Hippocampal formation (tissue), 2 donors: ENCODE results near the gene SRGAP2B.
"Not testable (repeated sequence)": the region's sequence is repeated elsewhere in the genome, so short reads cannot be mapped to it uniquely, and the experiment has no call there.

Experiments used
- DNase-seq, 2 donors: peaks; one replicate each; lab custom pipeline; 2025; lab: John Stamatoyannopoulos, UW

The SRGAP2B gene

DNA sequence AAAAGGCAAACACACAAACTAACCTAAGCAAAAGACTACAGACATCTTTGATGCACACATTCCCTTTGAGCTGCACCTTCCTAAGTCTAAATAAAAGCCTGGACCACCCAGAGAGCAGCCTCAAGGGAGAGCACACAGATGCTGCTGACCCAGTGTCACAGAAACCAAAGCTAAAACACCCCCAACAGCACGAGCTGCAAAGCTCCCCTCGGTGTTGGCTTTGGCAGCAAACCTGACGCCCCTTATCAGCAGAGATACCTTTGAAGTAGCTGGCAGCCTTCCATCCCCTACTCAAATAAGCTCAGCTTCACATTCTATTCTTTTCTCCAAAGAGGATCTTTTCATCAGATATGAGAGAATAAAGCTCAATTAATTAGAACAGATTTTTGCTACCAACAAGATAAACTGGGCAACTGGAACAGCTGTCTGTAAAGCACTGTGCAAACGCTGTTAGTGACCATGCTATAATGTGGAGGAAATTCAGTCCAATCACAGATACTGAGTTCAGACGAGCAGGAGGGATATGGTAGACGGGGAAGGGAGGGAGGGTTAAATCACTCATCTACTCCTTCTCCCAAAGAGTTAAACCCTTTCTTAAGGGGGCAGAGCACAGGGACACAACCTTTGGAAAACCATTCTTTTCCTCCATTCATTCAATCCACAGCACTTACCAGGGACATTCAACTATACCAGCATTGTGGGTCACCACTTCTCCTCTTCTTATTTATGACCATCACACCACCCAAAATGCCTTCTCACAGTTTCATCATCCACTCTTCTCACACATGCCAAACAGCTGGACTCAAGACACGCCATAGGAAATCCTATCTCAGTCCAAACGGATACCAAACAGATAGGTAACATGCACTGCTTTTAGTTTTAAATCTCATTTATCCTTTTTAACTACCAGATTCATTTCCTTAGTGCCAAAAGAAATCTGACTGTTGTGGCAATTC lies 148.3 kb downstream of the SRGAP2B start:
- DNase-seq, result not testable (repeated sequence)

DNA sequence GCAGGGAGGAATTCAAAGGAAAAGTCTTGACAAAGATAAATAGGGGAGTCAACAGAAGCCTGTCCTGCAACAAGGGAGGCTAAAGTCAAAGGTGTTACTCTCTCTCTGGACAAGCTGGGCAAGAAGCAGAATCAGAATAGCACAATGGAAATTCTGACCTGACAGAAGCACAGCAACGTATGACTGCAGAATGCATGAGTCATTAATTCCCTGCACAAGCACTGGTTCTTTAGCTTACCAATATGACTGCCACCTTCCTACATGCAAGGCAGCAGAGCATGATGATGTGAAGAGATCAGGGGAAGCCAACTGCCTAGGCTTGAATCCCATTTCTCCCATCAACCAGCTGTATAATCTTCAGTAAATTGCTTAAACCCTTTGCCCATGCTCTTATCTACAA lies 153.4 kb downstream of the SRGAP2B start:
- DNase-seq, result not testable (repeated sequence)

DNA sequence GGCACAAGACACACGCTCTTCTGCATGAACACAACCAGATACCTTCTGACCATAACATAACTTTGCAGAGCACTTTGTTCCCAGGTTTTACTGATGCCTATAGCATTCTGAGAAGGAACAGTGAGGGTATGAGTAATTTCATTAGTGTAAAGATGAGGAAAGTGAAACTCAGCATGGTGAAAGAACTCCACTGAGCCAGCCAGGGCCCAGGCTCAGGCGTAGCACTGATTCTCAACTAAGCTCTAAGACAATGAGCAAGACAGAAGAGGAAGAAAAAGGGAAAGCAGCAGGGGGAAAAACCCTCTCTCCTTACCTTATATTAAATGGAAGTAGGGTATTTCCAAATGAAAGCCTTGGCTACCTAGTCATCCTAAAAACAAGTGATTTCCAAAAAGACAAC lies 155.1 kb downstream of the SRGAP2B start:
- not testable (repeated sequence) for DNase-seq

DNA sequence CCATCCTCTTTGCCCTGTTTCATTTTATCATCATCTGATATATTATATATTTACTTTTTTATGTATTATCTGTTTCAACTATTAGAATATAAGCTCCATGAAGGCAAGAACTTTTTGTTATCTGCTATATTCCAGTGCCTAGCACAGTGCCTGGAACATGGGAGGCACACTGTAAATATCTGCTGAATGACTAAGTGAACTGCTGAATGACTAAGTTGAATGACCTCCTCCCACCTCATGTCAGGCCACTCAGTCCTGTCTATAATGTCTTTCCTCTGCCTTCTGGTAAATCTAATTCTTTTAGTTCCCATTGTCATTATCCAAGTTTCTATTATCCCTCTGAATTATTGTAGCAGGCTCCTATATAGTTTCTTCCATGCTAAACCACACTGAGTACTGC lies 156.5 kb downstream of the SRGAP2B start:
- not testable (repeated sequence) for DNase-seq

DNA sequence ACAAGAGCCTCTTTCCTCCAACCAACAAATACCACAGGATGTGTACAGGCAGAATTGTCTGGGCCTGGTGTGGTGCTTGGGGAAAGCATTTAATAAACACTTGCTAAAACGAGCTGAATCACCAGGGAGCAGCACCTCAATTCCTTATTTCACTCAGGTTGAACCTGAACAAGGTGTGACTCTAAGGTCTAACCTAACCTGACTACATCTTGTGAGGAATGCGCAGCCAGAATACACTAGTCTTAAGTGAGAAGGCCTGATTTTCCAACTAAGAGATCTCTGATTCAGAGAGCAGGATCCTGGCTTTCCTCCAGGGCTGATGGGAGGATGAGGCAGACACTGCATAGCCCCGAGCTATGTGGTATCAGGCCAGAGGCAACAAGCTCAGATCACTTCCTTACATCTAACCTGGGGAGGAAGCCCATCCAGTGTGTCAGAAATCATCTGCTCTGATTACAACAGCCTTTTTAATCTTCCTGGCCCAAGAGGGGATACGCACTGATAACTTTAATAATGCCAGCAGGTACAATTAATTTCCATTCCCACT lies 158.9 kb downstream of the SRGAP2B start:
- DNase-seq, result not testable (repeated sequence)

DNA sequence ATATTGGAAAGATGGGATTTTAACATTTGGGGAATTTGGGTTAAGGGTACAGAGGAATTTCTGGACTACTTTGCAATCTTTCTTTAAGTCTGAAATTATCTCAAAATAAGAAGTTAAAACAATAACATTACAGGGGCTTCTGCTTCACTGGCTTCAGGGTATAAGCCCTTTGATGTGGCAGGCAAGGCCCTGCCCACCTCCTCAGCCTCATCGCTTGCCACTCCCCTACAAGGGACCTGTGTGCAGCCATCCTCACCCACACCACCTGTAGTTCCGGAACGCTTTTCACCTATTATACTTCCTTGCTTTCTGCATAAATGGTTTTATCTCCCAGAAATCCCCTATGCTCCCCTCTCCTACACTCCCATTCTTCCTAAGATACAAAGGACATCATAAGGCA lies 159.8 kb downstream of the SRGAP2B start:
- DNase-seq, result not testable (repeated sequence)

DNA sequence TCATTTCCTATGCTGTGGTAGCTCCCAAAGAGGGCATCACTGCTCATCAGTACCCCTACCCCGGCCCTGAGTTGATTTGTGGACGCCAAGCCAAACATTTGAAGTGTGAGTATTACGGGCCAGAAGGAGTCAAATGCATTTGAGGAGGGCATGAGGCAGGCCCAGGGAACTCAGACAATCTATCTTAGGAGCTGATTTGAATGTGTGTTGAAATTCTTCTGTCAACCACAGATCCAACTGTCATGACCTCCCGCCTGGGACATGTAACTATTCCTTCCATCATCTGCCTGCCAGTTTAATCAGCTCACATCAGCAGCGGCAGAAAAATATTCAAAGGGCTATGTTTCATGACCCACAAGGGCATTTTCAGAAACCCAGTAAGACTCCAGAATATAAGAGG lies 162.1 kb downstream of the SRGAP2B start:
- DNase-seq, result not testable (repeated sequence)

DNA sequence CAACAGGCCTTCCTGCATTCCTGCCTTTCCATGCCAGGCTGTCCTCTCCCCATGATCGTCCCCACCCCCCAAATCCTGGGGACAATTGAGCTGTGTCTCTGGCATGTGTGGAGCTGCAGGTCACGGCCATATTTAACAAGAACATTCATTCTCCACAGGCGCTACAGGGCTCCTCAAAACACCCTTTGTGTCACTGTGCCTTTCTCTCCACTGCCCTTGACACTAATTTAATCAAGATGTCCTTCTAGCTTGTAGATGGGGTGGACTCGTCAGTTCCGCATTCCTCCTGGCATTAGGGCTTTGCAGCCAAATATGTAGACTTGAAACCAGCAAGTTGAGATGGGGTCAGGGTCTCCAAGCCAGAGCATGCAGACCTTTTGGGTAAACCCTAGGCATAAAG lies 163.0 kb downstream of the SRGAP2B start:
- DNase-seq, result not testable (repeated sequence)

DNA sequence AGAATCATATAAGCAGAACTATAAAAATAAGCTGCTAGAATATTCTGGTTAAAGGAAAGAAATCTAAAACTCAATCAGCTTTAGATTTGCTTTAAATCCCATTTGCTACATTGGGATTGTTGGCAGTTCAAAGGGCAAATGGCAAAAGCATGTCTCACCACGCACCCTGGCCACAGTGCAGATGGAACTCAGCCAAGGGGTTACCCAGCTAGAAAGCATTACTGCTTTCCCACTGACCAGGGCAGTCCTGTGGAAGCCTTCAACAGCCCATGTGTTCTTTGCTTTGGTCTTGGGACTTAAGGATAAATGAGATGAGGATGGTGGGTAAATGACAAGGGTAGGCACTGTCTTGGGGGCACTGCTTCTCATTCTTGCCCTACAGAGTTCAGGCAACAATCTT lies 163.6 kb downstream of the SRGAP2B start:
- DNase-seq, result not testable (repeated sequence)

DNA sequence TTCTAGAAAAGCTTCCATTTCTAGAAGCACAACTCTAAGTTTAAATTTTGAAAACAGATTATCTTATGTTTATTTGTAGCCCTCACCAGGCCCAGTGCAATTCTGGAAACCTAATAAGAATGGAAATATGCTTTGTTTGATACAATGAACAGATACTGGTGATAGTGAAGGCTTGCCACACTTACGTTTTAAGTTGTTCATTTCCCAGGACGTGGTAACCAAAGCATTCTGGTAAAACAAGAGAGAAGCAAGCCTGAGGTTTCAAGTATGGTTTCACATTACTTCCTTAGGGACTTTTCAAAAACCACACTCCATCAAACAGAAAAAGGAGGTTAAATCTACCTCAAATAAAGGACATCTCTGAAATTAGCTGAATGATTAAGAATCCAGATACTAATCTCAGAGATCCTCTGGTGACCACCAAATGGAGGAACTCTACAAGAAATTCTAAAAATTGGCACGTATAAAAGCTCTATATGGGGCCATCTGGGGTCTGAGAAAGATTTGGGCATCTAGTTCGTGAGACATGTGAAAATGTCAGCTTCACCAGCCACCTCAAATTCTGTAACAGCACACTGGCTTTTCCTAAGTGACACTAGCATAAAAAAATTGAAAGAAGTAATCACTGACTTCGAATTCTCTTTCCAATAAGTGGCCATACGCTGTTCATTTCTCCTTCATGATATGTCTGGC lies 164.9 kb downstream of the SRGAP2B start:
- not testable (repeated sequence) for DNase-seq

DNA sequence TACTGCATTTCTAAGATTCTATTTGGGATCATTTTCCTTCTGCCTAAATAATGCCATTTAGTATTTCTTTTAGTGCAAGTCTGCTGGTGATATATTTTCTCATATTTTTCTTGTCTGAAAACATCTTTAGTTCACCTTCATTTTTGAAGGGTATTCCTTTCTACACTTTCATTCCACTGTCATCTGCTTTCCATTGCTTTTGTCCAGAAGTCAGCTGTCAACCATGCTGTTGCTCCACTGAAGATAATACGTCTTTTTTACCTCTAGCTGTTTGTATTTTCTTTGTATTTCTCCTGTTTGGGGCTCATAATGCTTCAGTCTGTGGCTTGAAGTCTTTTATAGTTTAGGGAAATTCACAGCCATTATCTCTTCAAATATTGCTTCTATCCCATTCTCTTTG lies 167.8 kb downstream of the SRGAP2B start:
- not testable (repeated sequence) for DNase-seq

DNA sequence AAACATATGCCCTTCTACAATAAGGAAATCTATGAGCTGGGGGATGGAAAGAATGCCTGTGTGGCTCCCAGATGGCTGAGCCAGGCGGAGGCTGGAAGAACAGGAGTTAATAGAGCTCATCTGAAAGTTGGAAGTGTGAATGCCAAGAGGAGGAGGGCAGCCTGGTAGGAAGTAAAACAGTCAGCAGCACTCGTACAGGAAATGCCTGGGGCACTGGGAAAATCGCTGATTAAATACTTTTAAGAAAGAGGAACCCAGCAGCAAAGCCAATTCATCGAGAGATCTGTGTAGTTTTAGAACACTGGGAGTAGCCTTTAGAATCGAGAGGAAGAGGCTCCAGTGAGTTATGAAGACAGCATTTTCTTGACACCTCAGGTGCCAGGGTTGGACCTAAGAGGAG lies 171.5 kb downstream of the SRGAP2B start:
- DNase-seq, result not testable (repeated sequence)

DNA sequence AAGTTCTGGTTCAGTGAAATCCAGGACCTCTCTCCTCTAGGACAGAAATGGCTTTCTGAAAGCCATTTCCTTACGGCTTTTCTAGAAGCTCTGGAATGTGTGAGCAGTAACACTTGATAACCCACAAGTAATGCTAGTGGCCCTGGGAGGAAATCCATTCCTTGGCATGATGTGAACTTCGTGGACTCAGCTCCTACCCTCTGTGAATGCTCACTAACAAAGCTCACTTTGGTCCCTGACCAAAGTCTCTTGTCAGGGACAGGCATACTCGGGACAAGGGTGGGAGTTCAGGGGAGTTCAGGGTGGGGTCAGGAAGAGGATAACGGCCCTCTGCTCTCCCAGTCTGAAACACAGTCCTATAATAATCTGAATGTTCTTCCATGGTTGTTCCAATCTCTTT lies 172.3 kb downstream of the SRGAP2B start:
- DNase-seq, result not testable (repeated sequence)

DNA sequence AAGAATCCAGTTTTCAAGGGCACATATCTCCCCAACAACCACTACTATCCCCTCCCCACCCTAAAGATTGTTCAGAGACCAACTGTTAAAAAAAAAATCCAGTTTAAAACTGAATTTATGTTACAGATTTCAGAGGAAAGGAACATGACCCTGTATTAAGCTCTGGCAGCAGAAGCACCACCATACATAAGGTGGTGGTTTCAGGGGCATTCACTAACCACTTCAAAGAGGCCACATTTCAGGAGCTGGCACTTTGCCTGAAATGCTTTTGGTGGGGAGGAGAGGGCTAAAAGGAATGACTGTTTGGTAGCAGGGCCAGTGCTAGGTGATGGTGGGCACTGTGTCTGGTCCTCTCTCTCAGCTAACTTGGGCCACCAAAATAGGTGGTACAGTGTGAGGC lies 176.0 kb downstream of the SRGAP2B start:
- DNase-seq, result not testable (repeated sequence)

DNA sequence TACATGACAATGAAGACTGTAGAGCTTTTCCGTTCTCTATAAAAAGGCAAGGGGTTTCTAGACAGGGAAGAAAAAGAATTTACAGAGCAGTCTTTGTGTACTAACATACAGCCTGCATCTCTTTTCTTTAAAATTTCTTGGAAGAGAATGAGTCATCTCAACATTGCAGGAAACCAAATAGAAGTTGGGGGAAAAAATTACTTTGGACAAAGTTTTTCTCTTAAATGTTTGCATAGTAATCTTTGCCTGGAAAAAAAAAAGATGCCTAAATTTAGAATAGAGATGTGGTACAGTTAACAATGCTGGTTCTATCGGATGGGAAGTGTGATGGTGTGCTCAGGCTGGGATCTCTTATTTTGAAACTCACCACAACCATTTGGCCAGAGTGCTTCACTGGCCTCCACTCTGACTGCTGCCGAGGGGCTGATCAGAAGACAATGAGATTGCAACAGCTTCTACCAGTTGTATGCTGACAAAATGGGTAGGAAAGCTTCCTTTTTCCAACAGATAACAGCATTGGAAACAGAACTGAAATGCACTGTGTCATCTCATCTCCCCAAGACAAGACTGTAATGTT lies 177.0 kb downstream of the SRGAP2B start:
- not testable (repeated sequence) for DNase-seq

DNA sequence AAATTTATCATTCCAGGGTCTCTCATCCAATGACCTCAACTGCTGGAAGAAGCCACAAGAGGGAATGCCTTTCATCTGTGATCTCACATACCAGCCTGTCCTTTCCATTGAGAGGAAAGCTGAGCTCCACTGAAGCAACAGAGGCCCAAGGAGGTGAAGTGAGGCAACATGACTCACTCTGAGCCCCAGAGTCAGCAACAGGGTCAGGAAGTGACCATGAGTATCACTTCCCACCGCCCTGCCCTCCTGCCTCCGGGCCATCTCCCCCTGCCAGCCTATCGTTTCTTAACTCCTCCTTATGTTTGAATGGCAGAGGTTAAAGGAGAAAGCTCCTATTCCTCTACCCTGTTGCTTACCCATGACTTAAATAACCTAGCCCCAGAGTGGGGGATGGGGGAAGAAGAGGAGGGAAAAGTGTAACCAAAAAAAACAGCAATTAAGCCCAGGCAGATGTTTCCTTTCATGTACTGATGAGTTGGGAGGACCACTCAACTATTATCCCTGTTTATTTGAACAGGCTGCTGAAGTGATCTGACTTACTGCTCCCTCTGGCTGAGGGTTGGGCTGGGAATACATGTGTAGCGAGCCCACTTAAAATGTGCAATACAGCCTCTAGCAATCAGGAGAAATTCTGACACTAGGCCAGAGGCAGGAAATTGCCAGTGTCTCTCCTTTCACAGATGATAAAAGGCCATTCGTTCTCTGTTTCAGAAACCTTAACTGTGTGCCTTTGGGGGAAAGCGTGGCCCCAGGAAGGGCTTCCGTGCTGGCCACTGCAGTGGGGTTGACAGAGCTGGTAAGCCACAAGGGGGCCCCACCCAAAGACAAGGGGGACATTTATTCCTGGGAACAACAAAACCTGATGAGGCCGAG lies 177.7 kb downstream of the SRGAP2B start:
- not testable (repeated sequence) for DNase-seq

DNA sequence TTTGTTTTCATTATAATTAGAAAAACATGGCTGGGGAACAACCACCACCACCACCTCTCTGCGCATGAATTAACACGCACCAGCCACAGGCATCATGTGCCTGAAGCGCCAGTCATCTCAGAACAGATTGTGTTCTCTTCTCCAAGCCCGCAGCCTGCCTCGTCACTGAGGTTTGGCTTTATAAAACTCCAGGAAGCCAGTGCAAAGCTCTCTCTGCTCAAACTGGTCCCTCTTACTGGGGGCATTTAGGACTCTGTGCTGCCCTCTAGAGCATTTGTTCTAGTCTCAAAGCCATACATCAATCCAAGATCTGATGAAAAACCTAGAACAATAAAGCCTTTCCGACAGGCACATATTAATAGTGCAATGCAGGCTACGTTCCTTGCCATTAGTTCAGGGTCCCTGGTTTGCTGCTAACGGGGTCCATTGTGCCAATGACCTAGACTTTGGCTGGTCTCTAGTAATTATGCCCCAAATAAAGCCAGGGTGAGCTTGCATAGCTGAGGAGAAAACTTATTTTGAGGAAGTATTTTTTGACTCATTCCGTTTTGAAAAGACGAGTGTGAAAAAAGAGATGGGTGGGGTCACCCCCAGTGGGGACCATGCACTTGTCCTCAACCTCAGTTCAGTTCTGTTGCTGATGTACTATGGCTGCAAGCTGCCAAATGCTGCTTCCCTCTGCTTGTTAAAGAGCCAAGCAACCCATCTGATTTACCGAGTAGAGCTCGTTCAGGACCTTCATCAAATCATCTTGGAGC lies 181.0 kb downstream of the SRGAP2B start:
- DNase-seq, result not testable (repeated sequence)

DNA sequence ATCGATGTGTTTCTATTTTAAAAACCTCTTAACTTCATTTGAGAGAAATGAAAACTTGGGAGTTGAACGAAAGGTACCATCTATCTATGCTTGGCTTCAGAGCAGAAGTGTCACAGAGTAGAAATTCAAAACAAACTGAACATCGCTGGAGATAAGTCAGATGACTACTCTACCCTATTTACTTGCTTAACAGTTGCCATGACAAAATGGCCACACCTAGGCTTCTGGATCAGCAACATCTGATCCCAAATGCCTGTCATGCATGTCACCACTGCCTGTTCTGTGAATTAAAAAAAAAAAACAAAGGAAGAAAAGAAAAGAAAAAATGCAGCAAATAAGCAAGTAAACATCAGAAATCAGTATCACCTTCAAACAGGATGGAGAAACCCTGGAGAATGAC lies 181.7 kb downstream of the SRGAP2B start:
- DNase-seq, result not testable (repeated sequence)

DNA sequence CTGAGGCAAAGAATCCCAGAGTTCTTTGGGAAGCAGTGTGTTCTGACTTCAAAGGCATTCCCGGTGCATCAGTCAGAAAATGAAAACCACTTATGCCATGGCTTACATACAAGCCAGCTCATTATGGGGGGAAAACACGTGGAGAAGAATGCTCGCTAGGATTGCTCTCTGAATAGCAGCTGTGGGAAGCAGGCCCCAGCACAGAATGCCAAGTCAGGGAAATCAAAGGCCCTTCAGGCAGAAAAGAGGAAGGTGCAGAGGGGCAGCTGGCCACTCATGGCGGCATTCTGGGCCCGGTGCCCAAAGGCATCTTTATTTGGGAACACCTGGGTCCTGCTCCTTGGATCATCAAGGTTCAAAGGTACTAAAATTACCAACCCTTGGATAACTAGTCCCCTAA lies 184.4 kb downstream of the SRGAP2B start:
- DNase-seq, result not testable (repeated sequence)

DNA sequence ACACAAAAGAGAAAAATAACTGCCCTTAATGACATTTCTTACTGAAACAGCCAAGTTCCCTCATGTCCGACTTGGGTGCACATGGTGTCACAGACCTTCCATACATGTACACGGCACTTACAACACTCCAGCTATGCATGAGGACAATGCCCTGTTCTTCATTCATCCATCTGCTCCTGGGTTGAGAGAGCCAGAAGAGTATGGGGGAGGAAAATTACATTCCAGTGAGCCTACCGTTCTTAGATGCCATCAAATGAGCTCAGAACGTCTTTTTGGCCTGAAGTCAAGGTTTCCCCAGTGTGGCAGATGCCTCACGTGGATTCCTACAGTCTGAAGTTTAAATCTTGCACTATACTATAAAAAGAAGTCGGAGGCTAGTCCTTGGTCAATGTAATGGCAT lies 194.3 kb downstream of the SRGAP2B start:
- not testable (repeated sequence) for DNase-seq
